ENCODE results near the gene AP3S1.
"Not testable (repeated sequence)": the region's sequence is repeated elsewhere in the genome, so short reads cannot be mapped to it uniquely, and the experiment has no call there.

AP3S1 gene

GRCh38 chr5:115873392-115873791, 31.7 kb downstream of the AP3S1 start:
- peak; percentile 9 for DNase-seq (ENCODE audit: low spot score)

GRCh38 chr5:115875447-115875846, 33.7 kb downstream of the AP3S1 start:
- DNase-seq (ENCODE audit: low spot score): no peak

- not testable (repeated sequence) for DNase-seq (ENCODE audit: low spot score)
These were observed 35.6 kb downstream of the AP3S1 start for GRCh38 chr5:115877342-115877741.

- DNase-seq (ENCODE audit: low spot score): not testable (repeated sequence)
These were observed 40.7 kb downstream of the AP3S1 start for GRCh38 chr5:115882434-115882833.

GRCh38 chr5:115884704-115885103, 43.0 kb downstream of the AP3S1 start:
- no peak for DNase-seq (ENCODE audit: low spot score)

- DNase-seq (ENCODE audit: low spot score): not testable (repeated sequence)
These were observed 43.5 kb downstream of the AP3S1 start for GRCh38 chr5:115885208-115885607.

- DNase-seq (ENCODE audit: low spot score): peak; percentile 18
These were observed 46.3 kb downstream of the AP3S1 start for GRCh38 chr5:115888027-115888426.

- DNase-seq (ENCODE audit: low spot score): no peak
These were observed 50.3 kb downstream of the AP3S1 start for GRCh38 chr5:115892021-115892420.

- no peak for DNase-seq (ENCODE audit: low spot score)
These were observed 52.6 kb downstream of the AP3S1 start for GRCh38 chr5:115894342-115894741.

- DNase-seq (ENCODE audit: low spot score): peak; percentile 5
These were observed 54.1 kb downstream of the AP3S1 start for GRCh38 chr5:115895821-115896220.

- no peak for DNase-seq (ENCODE audit: low spot score)
These were observed 56.9 kb downstream of the AP3S1 start for GRCh38 chr5:115898656-115899055.

- DNase-seq (ENCODE audit: low spot score): no peak
These were observed 65.4 kb downstream of the AP3S1 start for GRCh38 chr5:115907177-115907576.

GRCh38 chr5:115913623-115914400, 72.1 kb downstream of the AP3S1 start:
- DNase-seq (ENCODE audit: low spot score): not testable (repeated sequence)

- no peak for DNase-seq (ENCODE audit: low spot score)
These were observed 78.5 kb downstream of the AP3S1 start for GRCh38 chr5:115920171-115920725.

GRCh38 chr5:115928578-115929407, 87.1 kb downstream of the AP3S1 start:
- not testable (repeated sequence) for DNase-seq (ENCODE audit: low spot score)

GRCh38 chr5:115930171-115930570, 88.4 kb downstream of the AP3S1 start:
- not testable (repeated sequence) for DNase-seq (ENCODE audit: low spot score)

GRCh38 chr5:115930630-115931337, 89.0 kb downstream of the AP3S1 start:
- no peak for DNase-seq (ENCODE audit: low spot score)

- DNase-seq (ENCODE audit: low spot score): no peak
These were observed 91.3 kb downstream of the AP3S1 start for GRCh38 chr5:115932991-115933390.

GRCh38 chr5:115934388-115934974, 92.7 kb downstream of the AP3S1 start:
- DNase-seq (ENCODE audit: low spot score): no peak

GRCh38 chr5:115936031-115936430, 94.3 kb downstream of the AP3S1 start:
- DNase-seq (ENCODE audit: low spot score): no peak

- no peak for DNase-seq (ENCODE audit: low spot score)
These were observed 97.3 kb downstream of the AP3S1 start for GRCh38 chr5:115939059-115939458.
